H54 (cell line): ENCODE measurements around the gene MYH9.
"Not testable (repeated sequence)": the region's sequence is repeated elsewhere in the genome, so short reads cannot be mapped to it uniquely, and the experiment has no call there.

Experiments
- DNase-seq: peaks from one replicate; pipeline ENCODE4 v3.0.0; 2011; ENCODE audit warnings: low spot score, mixed read lengths; ENCODE audit not compliant: insufficient read length
- FAIRE-seq: peaks from 3 replicates; lab custom pipeline; 2011; peaks lifted over from hg19 to GRCh38; lab: Jason Lieb, UNC
- POLR2A ChIP-seq: IDR thresholded peaks from 2 replicates; pipeline ENCODE4 v1.6.1; 2011; ENCODE audit warnings: low read depth, mild to moderate bottlenecking, low read length

MYH9 gene

DNA sequence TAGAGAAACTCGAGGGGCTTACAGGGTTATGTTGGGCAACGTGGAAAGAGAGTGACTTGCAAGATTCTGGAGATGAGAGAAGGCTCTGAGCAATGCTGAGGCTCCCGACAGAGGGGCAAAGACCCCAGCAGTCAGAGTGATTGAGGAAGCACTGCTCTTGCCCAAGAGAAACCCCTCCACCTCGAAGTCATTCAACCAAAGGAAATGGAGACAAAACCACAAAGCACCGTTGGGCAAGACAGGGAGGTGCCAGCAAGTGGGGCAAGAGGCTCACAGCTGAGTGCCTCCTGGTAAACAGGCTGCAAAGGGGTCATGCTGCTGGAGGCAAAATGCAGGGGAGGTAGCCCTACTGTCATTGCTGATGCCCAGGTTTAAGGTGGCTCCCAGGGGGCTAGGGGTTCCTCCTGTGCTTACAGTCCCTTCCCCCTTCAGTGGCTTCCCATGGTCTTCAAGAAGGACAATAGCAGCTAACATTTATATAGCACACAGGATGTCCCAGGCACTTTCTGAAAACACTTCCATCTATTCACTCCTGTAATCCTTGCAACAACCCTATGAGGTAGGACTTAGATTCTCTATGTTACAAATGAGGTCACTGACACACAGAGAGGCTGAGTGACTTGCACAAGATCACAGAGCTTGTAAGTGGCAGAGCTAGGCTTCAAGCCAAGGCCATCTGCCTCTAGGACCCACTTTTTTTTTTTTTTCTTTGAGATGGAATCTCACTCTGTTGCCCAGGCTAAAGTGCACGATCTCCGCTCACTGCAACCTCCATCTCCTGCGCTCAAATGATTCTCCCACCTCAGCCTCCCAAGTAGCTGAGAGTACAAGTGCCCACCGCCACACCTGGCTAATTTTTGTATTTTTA lies 18.1 kb upstream of the MYH9 start:
- no peak for TF ChIP-seq POLR2A
- no peak for DNase-seq
- FAIRE-seq, result no peak

DNA sequence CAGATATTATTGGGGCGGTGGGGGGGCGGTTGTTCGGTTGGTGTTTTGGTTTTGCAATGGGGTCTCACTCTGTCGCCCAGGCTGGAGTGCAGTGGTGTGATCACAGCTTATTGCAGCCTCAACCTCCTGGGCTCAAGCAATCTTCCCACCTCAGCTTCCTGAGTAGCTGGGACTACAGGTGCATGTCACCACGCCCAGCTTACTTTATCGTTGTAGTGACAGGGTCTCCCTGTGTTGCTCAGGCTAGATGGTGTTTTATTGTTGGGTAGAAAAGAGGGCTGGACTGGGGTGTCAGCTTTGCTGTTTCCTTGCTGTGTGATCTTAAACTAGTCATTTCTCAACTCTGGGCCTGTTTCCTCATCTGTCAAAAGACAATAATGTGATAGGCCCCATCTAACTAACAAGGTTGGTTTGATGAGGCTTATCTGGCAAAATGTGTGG lies 17.5 kb upstream of the MYH9 start:
- TF ChIP-seq POLR2A, result no peak
- FAIRE-seq, result no peak
- no peak for DNase-seq

DNA sequence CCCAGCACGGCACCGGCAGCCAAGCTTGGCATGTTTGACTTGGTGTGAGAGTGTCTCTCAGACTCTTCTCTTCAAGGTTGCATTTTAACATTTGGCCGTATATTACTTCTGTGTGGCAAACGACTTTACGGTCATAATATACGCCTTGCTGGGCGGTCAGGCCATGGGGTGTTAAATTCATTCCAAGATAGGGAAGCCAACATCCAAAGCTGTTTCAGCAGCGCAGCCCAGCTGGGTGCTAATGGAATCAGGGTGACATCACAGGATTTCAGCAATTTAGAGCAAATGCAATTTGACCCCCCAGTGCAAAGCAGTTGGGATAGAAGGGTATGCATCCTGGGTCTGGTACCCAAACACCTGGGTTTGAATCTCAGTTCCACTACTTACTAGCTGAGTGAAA lies 16.7 kb upstream of the MYH9 start:
- no peak for TF ChIP-seq POLR2A
- no peak for DNase-seq
- no peak for FAIRE-seq

DNA sequence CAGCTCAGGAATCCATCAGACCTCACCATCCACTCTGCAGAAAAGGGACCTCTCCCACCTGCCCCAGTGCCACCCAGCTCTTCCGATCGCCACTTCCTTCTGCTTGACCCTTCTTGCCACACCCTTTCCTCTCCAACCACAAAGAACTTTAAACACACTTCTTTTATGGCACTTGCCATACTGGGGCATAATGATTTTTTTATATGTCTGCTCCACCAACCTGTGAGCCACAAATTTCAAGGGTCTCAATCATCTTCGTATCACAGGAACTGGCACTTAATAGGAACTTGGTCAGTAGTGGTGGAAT lies 11.7 kb upstream of the MYH9 start:
- FAIRE-seq, result no peak
- no peak for DNase-seq
- no peak for TF ChIP-seq POLR2A

DNA sequence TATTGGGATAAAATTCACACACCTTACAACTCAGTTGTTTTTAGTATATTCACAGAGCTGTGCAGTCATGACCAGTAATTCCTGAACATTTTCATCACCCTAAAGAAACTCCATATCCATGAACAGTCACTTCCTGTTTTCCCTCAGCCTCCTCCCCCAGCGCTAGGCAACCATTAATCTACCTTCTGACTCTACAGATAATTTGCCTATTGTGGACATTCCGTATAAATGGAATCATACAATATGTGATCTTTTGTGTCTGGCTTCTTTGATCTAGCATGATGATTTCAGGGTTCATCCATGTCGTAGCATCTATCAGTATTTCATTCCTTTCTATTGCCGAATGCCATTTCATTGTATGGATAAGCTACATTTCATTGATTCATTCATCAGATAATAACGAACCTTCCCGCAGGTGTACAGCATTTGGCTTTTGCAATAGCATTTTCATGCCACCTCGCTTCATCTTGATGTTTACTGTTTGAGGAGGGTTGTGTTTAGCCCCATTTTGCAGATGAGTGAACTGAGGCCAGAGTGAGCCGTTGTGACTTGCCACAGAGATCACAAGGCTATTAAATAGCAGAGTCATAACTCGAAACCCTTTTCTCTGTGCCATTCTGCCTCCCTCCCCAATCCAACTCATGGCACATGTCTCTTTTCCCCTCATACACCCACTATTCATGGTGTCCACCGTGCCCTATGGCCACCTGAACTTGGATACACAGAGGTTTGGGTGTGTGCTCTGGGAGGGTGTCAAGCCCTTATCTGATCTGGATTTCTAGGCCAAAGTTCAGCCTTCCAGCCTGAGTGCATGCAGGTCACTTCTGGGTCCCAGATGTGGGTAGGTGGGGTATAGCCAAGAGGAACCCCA lies 11.1 kb upstream of the MYH9 start:
- DNase-seq (no peak), FAIRE-seq (no peak)
- no peak for TF ChIP-seq POLR2A

DNA sequence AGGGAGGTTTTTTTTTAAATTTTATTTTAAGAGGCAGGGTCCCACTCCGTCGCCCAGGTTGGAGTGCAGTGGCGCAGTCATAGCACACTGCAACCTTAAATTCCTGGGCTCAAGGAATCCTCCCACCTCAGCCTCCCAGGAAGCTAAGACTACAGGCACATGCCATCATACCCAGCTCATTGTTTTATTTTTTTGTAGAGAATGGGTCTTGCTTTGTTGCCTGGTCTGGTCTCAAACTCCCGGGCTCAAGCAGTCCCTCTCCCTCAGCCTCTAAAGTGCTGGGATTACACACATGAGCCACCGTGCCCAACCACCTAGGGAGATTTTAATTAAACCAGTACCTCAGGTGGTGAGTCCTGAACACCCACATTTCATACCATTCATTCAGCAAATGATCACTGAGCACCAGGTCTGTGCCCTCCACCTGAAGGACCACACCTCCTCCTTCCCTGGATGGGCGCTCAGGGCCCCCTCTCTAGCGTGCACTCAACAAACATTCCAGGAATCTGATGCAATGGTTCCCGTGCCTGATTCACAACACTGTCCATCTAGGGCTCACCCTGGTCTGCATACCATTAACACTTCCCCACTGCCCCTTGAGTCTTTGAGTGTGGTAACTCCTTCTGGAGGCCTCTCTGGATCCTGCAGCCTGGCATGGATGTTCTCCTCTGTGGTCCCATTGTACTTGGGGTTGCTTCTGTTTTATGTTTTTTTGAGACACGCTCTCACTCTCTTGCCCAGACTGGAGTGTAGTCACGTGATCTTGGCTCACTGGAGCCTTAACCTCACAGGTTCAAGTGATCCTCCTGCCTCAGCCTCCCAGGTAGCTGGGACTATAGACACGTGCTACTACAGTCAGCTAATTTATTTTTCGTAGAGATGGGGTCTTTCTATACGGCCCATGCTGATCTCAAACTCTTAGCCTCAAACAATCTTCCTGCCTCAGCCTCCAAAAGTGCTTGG lies 9.6 kb upstream of the MYH9 start:
- no peak for TF ChIP-seq POLR2A
- FAIRE-seq (no peak), DNase-seq (no peak)

DNA sequence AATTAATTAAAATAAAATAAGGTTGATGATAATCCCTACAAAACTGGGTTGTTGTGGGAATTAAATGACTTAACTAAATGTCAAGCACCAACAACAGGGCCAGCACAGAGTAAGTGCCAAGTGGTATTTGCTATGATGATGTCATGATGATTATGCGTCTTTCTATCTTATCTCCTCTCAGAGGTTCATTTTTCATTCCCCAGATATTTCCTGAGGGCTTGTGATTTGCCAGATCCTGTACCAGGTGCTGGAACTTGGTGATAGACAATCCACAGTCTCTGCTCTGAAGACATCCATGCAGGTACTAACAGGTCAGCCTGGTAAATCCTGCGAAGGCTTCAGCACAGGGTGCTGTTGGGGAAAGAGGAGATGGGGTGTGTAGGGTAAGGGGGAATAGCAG lies 8.1 kb upstream of the MYH9 start:
- DNase-seq (no peak), FAIRE-seq (no peak)
- no peak for TF ChIP-seq POLR2A

DNA sequence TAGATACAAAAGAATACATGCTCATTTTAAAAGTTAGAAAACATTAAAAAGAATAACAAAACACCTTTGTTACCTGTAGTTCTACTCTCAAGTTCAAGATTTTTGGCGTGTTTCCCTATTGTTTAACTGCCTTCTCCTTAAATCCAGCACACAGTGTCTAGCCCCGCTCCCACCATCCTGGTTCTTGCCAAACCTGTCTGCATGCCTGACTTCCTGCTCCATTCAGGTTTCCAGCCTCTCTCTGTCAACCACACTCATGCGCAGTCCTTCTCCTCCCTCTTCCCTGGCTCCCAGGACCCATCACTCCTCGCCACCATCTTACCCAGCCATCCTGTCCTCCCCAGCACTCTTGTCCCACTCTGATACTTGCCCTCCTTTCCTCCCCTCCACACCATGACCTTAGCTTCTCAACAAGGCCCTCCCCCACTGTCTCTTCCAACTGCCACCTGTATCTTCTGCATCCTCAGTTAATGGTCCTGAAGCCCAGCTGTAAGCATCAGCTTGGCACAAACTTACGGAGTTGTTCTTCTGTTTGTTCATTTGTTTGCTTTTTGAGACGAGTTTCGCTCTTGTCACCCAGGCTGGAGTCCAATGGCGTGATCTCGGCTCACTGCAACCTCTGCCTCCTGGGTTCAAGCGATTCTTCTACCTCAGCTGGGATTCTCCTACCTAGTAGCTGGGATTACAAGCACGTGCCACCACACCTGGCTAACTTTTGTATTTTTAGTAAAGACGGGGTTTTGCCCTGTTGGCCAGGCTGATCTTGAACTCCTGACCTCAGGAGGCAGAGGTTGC lies 7.5 kb upstream of the MYH9 start:
- FAIRE-seq (no peak), DNase-seq (no peak)
- no peak for TF ChIP-seq POLR2A

DNA sequence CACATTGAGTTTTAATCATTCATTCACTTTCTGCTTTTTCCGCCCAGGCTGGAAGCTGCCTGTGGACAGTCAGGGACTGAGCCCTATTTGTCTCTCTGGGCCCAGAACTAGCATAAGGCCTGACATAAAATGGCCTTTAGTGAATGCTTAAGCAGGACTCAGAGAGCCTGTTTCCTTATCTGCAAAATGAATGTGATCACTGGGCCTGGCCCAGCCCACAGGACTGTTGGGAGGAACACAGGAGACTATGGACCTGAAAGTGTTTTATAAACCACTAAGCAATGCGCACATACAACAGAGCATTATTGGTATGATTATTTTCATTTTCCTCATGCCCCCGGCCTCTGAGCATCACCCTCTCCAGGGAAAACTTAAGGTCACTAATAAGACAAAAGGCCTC lies 3.9 kb upstream of the MYH9 start:
- DNase-seq (no peak), FAIRE-seq (no peak)
- no peak for TF ChIP-seq POLR2A

DNA sequence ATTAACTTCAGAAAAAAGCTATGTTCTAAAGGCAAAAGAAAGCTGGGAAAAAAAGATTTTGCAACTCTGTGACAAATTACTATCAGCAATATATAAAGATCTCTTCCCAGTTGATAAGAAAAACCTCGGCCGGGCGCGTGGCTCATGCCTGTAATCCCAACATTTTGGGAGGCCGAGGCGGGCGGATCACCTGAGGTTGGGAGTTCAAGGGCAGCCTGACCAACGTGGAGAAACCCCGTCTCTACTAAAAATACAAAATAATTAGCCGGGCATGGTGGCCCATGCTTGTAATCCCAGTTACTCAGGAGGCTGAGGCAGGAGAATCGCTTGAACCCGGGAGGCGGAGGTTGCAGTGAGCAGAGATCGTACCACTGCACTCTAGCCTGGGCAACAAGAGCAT lies 1.4 kb upstream of the MYH9 start:
- FAIRE-seq, DNase-seq: not testable (repeated sequence)

DNA sequence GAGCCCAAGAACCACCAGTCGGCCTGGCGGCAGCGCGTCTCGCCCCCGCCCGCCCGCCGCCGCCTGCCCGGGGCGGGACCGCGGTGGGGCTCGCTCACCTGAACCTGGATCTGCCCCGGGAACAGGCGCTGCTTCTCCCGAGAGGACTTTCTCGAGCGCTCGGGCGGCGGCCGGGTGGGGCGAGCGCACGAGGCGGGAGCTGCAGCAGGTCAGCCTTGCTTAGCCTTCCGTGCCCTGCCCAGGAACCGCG lies 133 bp downstream of the MYH9 start:
- FAIRE-seq (no peak), DNase-seq (no peak)
- TF ChIP-seq POLR2A, result peak; percentile 97

DNA sequence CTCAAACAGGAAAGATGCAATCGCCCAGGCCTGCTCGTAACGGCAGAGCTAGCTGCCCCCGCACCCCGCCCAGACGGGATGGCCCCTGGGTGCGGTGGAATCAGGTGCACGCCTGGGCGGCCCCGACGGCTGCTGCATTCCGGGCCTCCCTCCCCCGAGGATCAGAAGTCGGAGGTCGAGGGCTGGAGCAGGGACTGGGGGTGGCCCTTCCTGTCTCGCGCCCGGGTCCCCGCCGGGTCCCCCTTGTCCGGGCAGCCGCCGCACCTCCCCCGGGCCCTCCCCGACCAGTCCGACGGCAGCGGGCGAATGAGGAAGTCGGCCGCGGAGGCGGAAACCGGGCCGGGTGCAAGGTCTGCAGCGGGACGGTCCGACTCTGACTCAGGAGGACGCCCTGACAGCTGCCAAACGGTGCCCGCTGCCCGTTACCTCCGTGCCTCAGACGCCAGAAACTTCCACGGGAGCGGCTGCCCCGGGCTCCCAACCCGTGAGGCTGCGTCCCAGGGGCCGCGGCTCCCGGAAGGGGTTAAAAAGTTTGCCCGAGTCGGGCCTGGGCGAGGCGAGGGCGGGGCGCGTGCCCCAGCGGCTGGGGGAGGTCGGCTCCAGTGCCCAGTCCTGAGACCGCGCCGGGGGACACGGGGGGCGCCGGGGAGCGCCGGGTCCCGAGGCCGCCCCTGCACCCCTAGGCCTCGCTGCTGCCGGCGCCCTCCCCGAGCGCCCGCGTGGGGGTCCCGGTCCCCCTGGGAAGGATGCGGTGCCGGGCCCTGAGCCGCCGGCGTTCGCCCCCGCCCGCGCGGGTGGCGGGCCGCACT lies 663 bp downstream of the MYH9 start:
- FAIRE-seq (no peak), DNase-seq (no peak)
- TF ChIP-seq POLR2A, result no peak
